ENCODE results near the gene PRKN.

DNA sequence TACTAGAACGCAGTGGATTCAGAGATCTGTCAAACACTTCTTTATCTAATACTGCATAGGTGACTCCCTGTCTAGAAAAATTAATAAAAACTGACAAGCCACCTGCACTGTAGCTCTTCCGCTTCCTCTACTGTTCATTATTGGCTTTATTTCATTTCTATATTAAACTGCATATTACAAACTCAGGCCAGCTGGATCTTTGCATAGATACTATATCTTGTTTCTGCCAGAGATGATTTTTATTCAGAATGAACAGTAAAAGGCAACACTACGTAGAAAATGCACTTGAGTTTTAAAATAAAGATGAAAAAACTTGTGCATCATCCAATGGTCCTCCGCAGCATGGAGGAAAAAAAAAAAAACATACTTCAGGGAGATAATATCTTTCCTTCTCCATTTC is 508.3 kb downstream of the PRKN start:
- no peak for TF ChIP-seq POLR2A (IDR thresholded peaks at IDR 0.05)
- TF ChIP-seq, protein P1, sequence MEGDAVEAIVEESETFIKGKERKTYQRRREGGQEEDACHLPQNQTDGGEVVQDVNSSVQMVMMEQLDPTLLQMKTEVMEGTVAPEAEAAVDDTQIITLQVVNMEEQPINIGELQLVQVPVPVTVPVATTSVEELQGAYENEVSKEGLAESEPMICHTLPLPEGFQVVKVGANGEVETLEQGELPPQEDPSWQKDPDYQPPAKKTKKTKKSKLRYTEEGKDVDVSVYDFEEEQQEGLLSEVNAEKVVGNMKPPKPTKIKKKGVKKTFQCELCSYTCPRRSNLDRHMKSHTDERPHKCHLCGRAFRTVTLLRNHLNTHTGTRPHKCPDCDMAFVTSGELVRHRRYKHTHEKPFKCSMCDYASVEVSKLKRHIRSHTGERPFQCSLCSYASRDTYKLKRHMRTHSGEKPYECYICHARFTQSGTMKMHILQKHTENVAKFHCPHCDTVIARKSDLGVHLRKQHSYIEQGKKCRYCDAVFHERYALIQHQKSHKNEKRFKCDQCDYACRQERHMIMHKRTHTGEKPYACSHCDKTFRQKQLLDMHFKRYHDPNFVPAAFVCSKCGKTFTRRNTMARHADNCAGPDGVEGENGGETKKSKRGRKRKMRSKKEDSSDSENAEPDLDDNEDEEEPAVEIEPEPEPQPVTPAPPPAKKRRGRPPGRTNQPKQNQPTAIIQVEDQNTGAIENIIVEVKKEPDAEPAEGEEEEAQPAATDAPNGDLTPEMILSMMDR (IDR thresholded peaks at IDR 0.05 in 8 of 11, conservative IDR thresholded peaks at IDR 0.05 in 3 of 11) = no peak
- TF ChIP-seq POLR2AphosphoS5 (IDR thresholded peaks at IDR 0.05) = no peak
